ENCODE results near the gene GABPB1.

Gene GABPB1

GRCh38 chr15:50234764-50235163 is 120.2 kb downstream of the GABPB1 start:
- no peak for TF ChIP-seq CTCF (IDR thresholded peaks at IDR 0.05)

GRCh38 chr15:50233192-50233736 is 121.7 kb downstream of the GABPB1 start:
- TF ChIP-seq CTCF (IDR thresholded peaks at IDR 0.05) = no peak

- no peak for TF ChIP-seq CTCF (IDR thresholded peaks at IDR 0.05)
These were observed 122.2 kb downstream of the GABPB1 start for GRCh38 chr15:50232791-50233190.

- no peak for TF ChIP-seq CTCF (IDR thresholded peaks at IDR 0.05)
These were observed 123.2 kb downstream of the GABPB1 start for GRCh38 chr15:50231761-50232160.

GRCh38 chr15:50229336-50229735 is 125.7 kb downstream of the GABPB1 start:
- TF ChIP-seq CTCF (IDR thresholded peaks at IDR 0.05) = no peak

- no peak for TF ChIP-seq CTCF (IDR thresholded peaks at IDR 0.05)
These were observed 126.1 kb downstream of the GABPB1 start for GRCh38 chr15:50228866-50229265.

GRCh38 chr15:50227076-50227475 is 127.9 kb downstream of the GABPB1 start:
- TF ChIP-seq CTCF (IDR thresholded peaks at IDR 0.05) = no peak

GRCh38 chr15:50225938-50226337 is 129.1 kb downstream of the GABPB1 start:
- no peak for TF ChIP-seq CTCF (IDR thresholded peaks at IDR 0.05)

Data from LNCAP (cell line).